ENCODE data around the gene FFAR1. TPM values are rescaled to one million over a fixed set of nuclear protein-coding genes. Genes with fewer than 3 reads are reported as not detected.

Gene FFAR1, protein sequence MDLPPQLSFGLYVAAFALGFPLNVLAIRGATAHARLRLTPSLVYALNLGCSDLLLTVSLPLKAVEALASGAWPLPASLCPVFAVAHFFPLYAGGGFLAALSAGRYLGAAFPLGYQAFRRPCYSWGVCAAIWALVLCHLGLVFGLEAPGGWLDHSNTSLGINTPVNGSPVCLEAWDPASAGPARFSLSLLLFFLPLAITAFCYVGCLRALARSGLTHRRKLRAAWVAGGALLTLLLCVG (N-terminal part only)
- total RNA-seq, result not detected in 2 replicates

DNA sequence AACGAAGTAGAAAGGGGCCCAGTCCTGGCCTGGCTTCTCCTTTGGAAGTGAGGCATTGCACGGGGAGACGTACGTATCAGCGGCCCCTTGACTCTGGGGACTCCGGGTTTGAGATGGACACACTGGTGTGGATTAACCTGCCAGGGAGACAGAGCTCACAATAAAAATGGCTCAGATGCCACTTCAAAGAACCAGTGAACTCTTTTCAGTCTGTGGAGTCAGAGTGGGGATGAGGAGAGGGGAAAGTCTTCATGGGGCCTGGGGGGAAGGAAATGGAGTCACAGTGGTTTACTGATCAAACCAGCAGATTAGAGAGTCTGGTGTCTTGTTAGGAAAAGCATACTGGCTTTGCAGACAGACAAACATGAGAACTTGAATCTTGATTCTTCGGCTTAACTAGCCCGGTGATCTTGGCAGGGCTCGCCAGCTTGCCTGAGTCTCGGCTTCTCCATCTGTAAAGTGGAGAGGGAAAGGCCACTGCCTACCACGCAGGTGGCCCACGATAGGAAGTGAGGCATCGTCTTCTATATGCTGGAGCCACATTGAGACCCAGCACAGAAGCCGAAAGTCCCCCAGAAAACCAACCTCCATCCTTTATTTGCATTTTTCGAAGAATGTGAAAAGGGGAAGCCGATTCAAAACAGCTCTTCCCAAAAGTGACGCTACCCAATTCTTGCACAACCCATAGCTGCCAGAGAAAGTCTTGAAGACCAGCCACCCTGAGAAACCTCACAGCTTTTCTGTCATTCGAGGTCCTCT, at the start of gene FFAR1:
FFAR1 (plus strand) TSS at position 732 of the 759 bp plus-strand sequence. CDS start 3,650 bp downstream, outside the sequence.

DNA sequence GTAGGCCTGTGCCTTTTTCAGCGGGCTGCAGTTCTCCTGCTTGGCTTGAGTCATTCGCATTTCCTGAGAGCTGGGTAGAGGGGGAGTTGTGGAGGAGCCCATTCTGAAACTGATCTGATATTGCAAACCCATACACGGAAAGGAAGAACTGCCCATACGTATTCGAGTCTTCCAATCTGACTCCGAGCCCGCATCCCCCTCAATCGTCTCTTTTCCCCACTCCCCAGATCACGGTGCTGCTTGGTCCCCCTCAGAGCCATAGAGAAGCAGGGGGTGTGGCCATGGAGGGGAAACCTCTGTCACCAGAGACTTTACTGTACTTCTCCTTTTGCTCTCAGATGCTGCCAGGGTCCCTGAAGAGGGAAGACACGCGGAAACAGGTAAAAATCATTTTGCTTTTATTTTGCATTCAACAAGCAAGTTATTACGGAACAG, 18.8 kb upstream of the FFAR1 start, which contains the start of gene CD22:
CD22 (plus strand) TSS at position 337 of the 435 bp plus-strand sequence. CDS start 2,854 bp downstream, outside the sequence.

DNA sequence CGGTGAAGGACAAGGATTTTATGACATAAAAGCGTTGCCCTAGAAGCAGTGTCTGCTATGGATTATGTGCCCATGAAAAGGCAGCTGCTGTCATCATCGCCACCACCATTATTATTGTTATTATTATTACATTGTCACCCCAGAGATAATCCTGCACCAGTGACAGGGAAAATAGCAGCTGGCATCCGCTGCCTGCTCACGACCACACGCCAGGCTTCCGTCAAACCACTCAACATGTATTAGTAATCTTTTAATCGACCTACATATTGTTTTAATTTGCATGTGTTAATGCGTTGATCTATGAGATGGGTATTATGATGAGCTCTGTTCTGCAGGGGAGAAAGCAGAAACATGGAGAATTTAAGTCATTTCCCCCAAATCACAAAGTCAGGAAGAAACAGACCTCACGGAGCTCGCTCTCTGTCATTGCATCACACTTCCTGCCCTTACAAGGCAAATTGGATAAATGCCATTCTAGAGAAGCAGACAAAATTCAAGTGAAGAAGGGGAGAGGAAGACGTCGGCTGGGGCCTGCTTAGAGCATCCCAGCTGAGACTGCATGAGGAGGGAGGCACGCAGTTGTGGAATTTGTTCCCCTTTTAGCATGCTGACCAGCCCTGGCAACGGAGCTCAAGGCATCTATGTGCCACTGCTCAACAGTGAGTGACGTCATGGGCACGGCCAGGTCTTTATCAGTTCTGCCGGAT, 10.3 kb downstream of the FFAR1 start, which contains the start of gene FFAR3:
FFAR3 (plus strand) TSS at position 594 of the 707 bp plus-strand sequence. CDS start 431 bp downstream, outside the sequence.

DNA sequence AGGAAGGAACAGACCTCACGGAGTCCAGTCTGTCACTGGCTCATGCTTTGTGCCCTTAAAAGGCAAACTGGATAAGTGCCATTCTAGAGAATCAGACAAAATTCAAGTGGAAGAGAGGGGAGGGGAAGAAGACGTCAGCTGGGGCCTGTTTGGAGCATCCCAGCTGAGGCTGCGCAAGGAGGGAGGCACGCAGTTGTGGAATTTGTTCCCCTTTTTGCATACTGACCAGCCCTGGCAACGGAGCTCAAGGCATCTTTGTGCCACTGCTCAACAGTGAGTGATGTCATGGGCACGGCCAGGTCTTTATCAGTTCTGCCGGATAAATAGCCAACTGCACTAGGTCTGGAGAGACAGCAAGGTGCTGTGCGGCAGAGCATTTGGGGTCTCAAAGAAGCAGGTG, 23.0 kb downstream of the FFAR1 start, which contains the start of gene GPR42:
GPR42 (plus strand) TSS at position 347 of the 400 bp plus-strand sequence. CDS start 292 bp downstream, outside the sequence.

Other genes with a start within 250 kb of the FFAR1 start
- 517 and 658 TPM in 2 replicates for gene FXYD3, start 232.1 kb upstream of the FFAR1 start, total RNA-seq
- not detected in 2 replicates for gene LGI4, start 212.8 kb upstream of the FFAR1 start, total RNA-seq
- not detected in 2 replicates for gene FXYD1, start 209.1 kb upstream of the FFAR1 start, total RNA-seq
- gene FXYD7, start 204.6 kb upstream of the FFAR1 start, total RNA-seq, result not detected in 2 replicates
- gene FXYD5, start 193.2 kb upstream of the FFAR1 start, total RNA-seq, result 80.3 and 113 TPM in 2 replicates
- gene FAM187B, start 119.2 kb upstream of the FFAR1 start, total RNA-seq, result not detected in 2 replicates
- 85.6 and 108 TPM in 2 replicates for gene LSR, start 98.9 kb upstream of the FFAR1 start, total RNA-seq
- 63.3 and 75.7 TPM in 2 replicates for gene USF2, start 78.9 kb upstream of the FFAR1 start, total RNA-seq
- not detected in 2 replicates for gene HAMP, start 65.4 kb upstream of the FFAR1 start, total RNA-seq
- not detected in 2 replicates for gene MAG, start 55.7 kb upstream of the FFAR1 start, total RNA-seq
- gene CD22, start 18.7 kb upstream of the FFAR1 start, total RNA-seq, result not detected in 2 replicates
- gene FFAR3, start 10.6 kb downstream of the FFAR1 start, total RNA-seq, result not detected in 2 replicates
- not detected in 2 replicates for gene GPR42, start 23.2 kb downstream of the FFAR1 start, total RNA-seq
- not detected in 2 replicates for gene FFAR2, start 100.4 kb downstream of the FFAR1 start, total RNA-seq
- gene KRTDAP, start 142.6 kb downstream of the FFAR1 start, total RNA-seq, result 40.4 and 58.3 TPM in 2 replicates
- gene DMKN, start 165.7 kb downstream of the FFAR1 start, total RNA-seq, result 490 and 661 TPM in 2 replicates
- gene SBSN, start 180.4 kb downstream of the FFAR1 start, total RNA-seq, result 62.1 and 80.8 TPM in 2 replicates
- gene GAPDHS, start 185.6 kb downstream of the FFAR1 start, total RNA-seq, result not detected in 2 replicates
- gene TMEM147, start 197.7 kb downstream of the FFAR1 start, total RNA-seq, result 116 and 138 TPM in 2 replicates
- not detected in 2 replicates for gene ATP4A, start 215.8 kb downstream of the FFAR1 start, total RNA-seq
- not detected in 2 replicates for gene PMIS2, start 238.3 kb downstream of the FFAR1 start, total RNA-seq

All from airway epithelial cell (primary cell).